Fibroblast of skin of abdomen (primary cell): ENCODE data around the gene RNPEPL1.
A peak's percentile ranks its signal among the peaks of the same experiment; 100 is the strongest.

ENCODE experiments used
- DNase-seq: peaks from one replicate; pipeline ENCODE4 v3.0.0-alpha.2; 2013

Gene RNPEPL1

GRCh38 chr2:240578488-240578887 lies 10.2 kb downstream of the RNPEPL1 start:
- DNase-seq, result no peak

GRCh38 chr2:240579071-240579762 lies 10.9 kb downstream of the RNPEPL1 start:
- no peak for DNase-seq

GRCh38 chr2:240579771-240580614 lies 11.7 kb downstream of the RNPEPL1 start:
- DNase-seq, result peak; percentile 23

- DNase-seq, result no peak
Observed at GRCh38 chr2:240581811-240582210, 13.5 kb downstream of the RNPEPL1 start.

GRCh38 chr2:240582781-240583180 lies 14.5 kb downstream of the RNPEPL1 start:
- DNase-seq, result no peak

GRCh38 chr2:240583774-240584173 lies 15.5 kb downstream of the RNPEPL1 start:
- DNase-seq, result no peak

GRCh38 chr2:240584486-240585031 lies 16.3 kb downstream of the RNPEPL1 start:
- no peak for DNase-seq

- DNase-seq, result no peak
Observed at GRCh38 chr2:240585101-240585500, 16.8 kb downstream of the RNPEPL1 start.

- DNase-seq, result no peak
Observed at GRCh38 chr2:240585681-240586197, 17.5 kb downstream of the RNPEPL1 start.

- peak; percentile 93 for DNase-seq
Observed at GRCh38 chr2:240586198-240586918, 18.1 kb downstream of the RNPEPL1 start, which contains the start of gene CAPN10. TSS of gene CAPN10 (plus strand) at chr2:240586734. CDS start at chr2:240586912, 178 bp downstream.

- DNase-seq, result no peak
Observed at GRCh38 chr2:240586919-240587800, 18.9 kb downstream of the RNPEPL1 start.

GRCh38 chr2:240588006-240588655 lies 19.8 kb downstream of the RNPEPL1 start:
- DNase-seq, result no peak

GRCh38 chr2:240588669-240589068 lies 20.4 kb downstream of the RNPEPL1 start:
- no peak for DNase-seq

- DNase-seq, result no peak
Observed at GRCh38 chr2:240589375-240589774, 21.1 kb downstream of the RNPEPL1 start.

- DNase-seq, result no peak
Observed at GRCh38 chr2:240589850-240590525, 21.7 kb downstream of the RNPEPL1 start.

GRCh38 chr2:240590681-240591111 lies 22.4 kb downstream of the RNPEPL1 start:
- no peak for DNase-seq

- peak; percentile 40 for DNase-seq
Observed at GRCh38 chr2:240591226-240591625, 22.9 kb downstream of the RNPEPL1 start.

GRCh38 chr2:240591784-240592183 lies 23.5 kb downstream of the RNPEPL1 start:
- no peak for DNase-seq

GRCh38 chr2:240593026-240593702 lies 24.9 kb downstream of the RNPEPL1 start:
- no peak for DNase-seq
